ENCODE measurements around the gene ERFL.

Gene ERFL

DNA sequence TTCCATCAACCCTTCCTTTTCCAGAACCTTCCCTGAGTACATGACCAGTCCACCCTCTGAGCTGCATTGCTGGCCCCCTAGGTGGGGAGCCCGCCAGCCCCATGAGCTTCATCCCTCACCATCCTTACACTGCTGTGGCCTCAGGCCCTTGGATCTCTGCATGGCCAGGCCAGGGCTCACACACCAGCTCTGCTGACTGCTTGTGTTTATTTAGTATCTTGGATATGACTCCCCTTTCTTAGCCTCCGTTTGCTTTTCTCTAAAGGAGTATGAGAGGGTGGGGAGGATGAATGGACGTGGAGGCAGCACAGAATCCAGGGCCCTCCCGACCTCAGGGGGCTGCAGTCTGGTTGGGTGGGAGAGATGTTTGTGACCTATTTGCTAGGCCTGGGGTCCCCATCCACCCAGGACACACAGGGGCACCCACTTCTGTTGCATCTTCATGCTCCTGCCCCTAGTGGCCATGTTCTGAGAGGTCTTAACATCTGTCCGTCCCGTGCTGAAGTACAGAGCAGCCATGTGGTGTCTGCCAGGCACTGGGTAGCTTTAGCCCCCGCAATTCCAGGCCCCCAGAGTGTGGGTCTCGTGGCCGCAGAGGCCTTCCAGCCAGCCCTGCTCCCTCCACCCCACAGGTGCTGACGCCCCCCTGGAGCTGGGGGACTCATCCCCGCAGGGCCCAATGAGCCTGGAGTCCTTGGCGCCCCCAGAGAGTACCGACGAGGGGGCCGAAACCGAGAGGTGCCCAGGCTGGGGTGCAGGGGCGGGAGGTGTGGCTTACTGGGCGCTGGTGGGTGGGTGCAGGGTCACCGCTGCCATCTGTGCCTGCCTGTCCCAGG, 32.3 kb downstream of the ERFL start:
- DNase-seq, result no peak

- no peak for DNase-seq
These were observed 33.9 kb downstream of the ERFL start for GRCh38 chr19:41894350-41894749.

DNA sequence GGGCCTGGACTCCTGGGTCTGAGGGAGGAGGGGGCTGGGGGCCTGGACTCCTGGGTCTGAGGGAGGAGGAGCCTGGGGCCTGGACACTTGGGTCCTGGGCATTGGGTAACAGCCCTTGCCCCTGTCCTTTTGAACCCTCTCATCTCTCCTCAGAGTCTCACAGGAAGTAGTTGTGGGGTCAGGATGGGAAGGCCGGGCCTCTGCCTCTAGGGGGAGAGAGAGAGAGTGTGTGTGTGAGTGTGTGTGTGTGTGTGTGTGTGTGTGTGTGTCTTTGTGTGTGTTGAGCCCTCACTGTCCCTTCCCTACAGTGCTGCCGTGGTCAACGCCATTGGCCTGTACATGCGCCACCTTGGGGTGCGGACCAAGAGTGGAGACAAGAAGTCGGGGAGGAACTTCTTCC, 34.4 kb downstream of the ERFL start:
- DNase-seq, result no peak

DNA sequence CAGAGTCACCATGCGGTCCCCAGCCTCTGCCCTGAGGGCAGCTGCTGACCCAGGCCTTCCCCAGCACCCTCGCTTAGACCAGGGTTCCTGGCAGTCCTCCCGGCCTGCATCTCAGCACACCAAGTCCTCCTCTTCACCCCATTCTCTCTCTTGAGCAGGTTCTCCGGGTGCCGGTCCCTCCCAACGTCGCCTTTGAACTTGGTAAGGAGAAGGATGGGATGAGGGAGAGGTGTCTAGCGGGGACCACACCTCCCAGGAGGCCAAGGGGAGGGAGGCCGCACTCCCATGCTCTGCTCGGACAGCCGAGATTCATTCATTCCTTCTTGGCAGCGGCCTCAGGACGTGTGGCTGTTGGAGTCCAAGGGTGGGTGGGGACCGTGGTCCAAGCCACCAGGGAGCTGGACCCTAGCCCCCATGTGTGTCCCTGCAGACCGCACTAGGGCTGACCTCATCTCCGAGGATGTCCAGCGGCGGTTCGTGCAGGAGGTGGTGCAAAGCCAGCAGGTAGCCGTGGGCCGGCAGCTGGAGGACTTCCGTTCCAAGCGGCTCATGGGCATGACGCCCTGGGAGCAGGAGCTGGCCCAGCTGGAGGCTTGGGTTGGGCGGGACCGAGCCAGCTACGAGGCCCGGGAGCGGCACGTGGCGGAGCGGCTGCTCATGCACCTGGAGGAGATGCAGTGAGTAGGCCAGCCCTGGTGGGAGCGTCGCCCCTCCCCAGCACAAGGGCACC, 35.9 kb downstream of the ERFL start:
- no peak for DNase-seq

- DNase-seq, result no peak
These were observed 37.3 kb downstream of the ERFL start for GRCh38 chr19:41890936-41891335.

DNA sequence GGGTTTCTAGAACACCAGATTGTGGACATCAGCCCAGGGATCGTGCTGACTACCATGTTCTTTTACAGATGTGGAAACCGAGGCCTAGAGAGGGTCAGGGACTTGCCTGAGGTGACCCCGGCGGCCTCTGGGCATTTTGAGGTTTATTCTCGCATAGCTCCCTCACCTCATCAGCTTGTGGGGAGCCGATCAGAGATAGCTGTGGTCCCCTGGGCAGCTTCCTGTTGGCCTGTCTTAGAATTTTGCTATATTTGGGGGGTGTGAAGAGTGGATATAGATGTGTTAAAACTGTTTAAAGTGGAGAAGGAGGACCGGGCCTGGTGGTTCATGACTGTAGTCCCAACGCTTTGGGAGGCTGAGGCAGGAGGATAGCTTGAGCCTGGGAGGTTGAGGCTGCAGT, 38.4 kb downstream of the ERFL start:
- no peak for DNase-seq

DNA sequence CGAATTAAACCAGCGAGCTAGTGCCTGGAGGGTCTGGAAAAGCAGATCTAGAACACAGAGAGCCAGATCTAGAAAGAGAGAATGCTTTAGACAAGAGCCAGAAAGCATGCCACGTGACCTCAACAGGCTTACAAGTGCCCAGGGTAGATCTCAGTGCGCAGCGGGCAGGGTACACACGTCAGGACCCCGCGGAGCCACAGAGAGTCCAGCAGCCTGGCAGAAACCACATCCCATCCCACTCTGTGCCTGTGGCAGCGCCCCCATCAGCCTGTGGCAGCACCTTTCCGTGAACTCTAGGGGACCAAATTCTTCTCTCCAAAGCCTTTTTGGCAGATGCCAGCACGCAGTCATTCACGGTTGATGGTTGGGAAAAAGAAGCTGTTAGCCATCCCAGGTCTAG, 39.3 kb downstream of the ERFL start:
- no peak for DNase-seq

- peak; percentile 89 for DNase-seq
These were observed 40.4 kb downstream of the ERFL start for GRCh38 chr19:41887711-41888382.

GRCh38 chr19:41886761-41887710, 41.2 kb downstream of the ERFL start:
- peak; percentile 56 for DNase-seq

GRCh38 chr19:41883821-41884733, 44.2 kb downstream of the ERFL start:
- peak; percentile 85 for DNase-seq

GRCh38 chr19:41883463-41883820, 44.8 kb downstream of the ERFL start:
- no peak for DNase-seq

- DNase-seq, result peak; percentile 56
These were observed 45.4 kb downstream of the ERFL start, which contains the start of gene ARHGEF1 for GRCh38 chr19:41882568-41883462. Gene ARHGEF1, plus strand, starts transcription at chr19:41883184. Its CDS starts 4,899 bp downstream, at chr19:41888083.

DNA sequence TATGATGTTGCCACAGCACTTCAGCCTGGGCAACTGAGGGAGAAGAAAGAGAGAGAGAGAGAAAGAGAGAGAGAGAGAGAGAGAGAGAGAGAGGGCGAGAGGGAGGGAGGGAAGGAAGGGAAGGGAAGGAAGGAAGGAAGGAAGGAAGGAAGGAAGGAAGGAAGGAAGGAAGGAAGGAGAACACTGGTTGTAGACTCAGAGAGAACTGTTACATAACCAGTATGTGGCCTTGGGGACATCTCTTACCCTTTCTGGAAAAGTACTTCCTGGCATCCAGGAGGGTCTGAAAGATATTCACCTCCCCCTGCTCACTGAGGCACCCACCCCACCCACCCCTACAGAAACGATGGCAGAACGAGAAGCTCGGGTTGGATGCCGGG, 47.9 kb downstream of the ERFL start:
- no peak for DNase-seq

DNA sequence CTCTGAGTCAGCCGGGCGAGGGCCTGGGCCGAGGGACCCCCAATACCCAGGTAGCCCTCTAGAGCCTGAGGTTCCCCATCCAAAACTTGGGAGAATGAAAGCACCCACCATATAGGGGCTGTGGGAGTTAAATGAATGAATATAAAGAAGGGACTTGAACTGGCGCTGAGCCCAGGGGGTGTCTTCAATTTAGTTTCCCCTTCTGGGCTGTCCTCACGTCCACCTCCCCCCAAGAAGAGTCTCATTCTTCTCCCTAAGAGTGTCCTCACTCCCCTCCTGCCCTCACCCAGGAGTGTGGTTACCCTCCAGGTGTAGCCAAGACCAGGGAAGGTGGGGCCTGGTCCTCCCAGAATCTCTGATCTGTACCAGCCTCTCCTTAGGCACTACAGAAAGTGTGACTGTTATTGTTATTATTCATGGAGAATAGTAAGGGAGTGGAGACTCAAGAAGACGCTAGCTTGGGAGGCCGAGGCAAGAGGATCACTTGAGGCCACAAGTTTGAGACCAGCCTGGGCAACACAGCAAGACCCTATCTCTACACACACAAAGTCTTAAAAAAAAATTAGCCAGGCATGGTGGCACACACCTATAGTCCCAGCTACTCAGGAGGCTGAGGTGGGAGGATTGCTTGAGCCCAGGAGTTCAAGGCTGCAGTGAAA, 48.5 kb downstream of the ERFL start:
- DNase-seq, result no peak

- no peak for DNase-seq
These were observed 49.2 kb downstream of the ERFL start for GRCh38 chr19:41879080-41879479.

DNA sequence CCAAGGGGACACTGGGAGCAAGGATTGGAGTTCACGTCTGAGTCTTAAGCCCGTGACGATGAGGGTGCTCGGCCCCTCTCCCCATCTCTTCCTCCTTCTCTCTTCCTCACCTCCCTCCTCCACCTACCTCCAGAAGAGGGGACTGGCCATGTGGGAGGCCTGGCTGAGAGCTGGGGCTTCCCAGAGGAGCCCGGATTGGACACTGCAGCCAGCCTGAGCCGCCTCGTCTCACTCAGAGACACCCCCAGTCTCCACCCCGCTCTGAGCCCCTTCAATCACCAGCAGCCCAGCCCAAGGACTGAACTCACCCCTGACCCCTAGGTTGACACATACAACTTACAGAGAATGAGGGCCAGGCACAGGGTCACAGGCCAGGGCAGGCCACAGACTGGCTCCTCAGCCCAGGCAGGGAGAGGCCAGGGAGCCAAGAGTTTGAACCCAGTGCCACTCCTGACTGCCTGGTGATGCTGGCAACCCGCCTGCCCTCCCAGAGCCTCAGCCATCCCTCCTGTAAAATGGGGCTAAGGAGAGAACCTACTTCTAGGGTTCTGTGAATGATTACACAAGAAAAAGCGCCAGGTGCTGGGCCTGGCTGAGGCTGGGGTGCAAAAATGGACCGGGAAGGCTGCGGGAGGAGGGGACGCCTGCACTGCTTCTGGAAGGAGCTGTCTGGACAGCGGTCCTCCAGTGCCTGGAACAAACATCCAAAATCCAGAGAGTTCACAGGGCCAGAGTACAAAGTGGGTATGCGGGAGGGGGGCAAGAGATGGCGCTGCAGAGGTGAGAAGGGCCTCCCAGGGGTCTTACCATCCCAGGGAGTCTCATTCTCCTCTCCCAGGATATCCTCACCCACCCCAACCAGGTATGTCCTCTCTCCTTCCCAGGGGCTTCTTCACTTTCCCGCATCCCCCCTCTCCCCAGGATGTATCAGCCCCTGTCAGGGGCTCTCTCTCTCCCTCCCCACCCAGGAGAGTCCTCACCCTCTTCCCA, 50.0 kb downstream of the ERFL start:
- no peak for DNase-seq

GRCh38 chr19:41876847-41877832, 51.1 kb downstream of the ERFL start, which contains the start of gene CD79A:
Gene CD79A, plus strand, starts transcription at chr19:41877279. Its CDS starts 26 bp downstream, at chr19:41877305.
- DNase-seq, result no peak
